ENCODE data around the gene ZNF580. TPM values are rescaled to one million over a fixed set of nuclear protein-coding genes. Genes with fewer than 3 reads are reported as not detected.

The ZNF580 gene
- total and polyA plus RNA-seq, 7 donors, result 10.4 to 45.5 (median 24.0) TPM

DNA sequence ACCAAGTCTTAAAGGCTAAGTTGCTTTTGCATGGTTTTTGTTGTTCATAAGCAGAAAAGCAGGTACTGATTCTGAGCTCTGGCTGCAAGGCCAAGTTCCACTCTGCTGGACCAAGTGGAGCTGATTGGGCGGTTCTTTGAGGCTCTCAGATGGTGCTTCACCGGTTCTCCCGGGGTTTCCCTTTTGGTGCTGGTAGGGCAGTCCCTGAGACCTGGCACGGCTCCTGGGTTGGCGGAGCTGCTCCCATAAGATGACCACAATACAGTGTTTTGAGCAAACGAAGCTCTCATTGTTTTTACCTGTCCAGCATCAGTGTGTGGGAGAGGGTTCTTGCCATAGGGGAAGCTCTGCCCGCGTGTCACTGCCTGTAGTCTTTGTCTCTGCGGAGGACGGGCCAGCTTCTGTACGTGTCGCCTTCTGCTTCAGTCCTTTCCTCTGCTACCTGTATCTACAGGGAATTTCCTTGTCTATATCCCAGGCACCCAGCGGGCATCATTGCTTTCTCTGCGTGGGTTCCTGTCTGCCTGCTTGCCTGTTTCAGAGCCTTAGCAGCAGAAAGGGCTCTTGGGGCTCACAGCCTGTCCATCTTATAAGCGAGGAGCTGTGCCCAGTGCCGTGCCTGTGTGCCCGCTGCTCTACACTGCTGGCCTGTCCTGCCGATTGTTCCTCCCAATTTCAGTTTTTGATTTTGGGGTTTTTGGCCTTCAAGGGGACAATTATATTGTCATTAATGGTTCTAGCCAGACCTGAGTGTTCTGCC is 16.4 kb downstream of the ZNF580 start:
- intact Hi-C loops (cut with DNase I), result loop anchor here (2.0 to 10.0 kb wide), 2 partner anchors 16 to 542 kb away; partner anchors contain the start of gene PPP1R12C
- Histone ChIP-seq H3K36me3 (peaks cover 15 to 40% (median 26%) of the 10 kb centered on the region in 4 donors), H3K27ac (no peak overlapping the region), H3K27me3 (no peaks in the 10 kb centered on the region), H3K4me3 (peak overlapping the region in 3 of 4 donors; percentile 86 to 97 (median 97)), H3K9me3 (no peaks in the 10 kb centered on the region), H3K4me1 (peaks cover 0 to 57% (median 52%) of the 10 kb centered on the region in 4 donors)
- TF ChIP-seq POLR2AphosphoS5 (IDR thresholded peaks at IDR 0.05), result no peak
- TF ChIP-seq, protein P1, sequence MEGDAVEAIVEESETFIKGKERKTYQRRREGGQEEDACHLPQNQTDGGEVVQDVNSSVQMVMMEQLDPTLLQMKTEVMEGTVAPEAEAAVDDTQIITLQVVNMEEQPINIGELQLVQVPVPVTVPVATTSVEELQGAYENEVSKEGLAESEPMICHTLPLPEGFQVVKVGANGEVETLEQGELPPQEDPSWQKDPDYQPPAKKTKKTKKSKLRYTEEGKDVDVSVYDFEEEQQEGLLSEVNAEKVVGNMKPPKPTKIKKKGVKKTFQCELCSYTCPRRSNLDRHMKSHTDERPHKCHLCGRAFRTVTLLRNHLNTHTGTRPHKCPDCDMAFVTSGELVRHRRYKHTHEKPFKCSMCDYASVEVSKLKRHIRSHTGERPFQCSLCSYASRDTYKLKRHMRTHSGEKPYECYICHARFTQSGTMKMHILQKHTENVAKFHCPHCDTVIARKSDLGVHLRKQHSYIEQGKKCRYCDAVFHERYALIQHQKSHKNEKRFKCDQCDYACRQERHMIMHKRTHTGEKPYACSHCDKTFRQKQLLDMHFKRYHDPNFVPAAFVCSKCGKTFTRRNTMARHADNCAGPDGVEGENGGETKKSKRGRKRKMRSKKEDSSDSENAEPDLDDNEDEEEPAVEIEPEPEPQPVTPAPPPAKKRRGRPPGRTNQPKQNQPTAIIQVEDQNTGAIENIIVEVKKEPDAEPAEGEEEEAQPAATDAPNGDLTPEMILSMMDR (IDR thresholded peaks at IDR 0.05), result no peak
- no peak for TF ChIP-seq POLR2A (IDR thresholded peaks at IDR 0.05)
- TF ChIP-seq EP300 (IDR thresholded peaks at IDR 0.05), result no peak
- DNase-seq, result no peak
- 19 to 49% methylated on average over 18 of the region's 18 CpGs for WGBS, 2 donors

DNA sequence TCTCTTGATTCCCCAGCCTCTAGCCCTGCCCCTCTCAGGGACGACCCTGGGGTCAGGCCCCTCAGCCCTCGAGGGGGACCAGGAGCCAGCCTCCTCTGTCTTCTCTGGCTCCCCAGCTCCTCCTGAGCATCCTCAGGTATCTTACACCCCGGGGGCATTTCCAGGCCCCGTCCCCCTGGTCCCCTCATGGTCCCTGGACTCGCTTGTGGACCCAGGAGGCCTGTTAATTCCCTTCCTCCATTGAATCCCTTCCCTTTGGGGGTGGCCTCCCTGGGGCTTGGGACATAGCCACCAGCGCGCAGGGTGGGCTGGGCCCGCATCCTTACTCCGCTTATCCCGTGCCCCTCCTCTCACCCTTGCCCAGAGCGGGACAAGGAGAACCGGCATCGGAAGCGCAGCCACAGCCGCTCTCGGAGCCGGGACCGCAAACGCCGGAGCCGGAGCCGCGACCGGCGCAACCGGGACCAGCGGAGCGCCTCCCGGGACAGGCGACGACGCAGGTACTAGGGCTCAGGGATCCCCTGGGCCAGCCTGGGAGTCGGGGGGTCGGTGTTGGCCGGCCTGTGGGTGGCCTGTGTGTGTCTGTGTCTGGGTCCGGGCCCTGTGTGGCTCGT is 18.2 kb downstream of the ZNF580 start:
- no peak for DNase-seq
- Histone ChIP-seq H3K36me3 (peaks cover 32 to 52% (median 42%) of the 10 kb centered on the region in 4 donors), H3K27me3 (no peaks in the 10 kb centered on the region), H3K27ac (no peak overlapping the region), H3K9me3 (no peaks in the 10 kb centered on the region), H3K4me3 (no peak overlapping the region), H3K4me1 (peaks cover 0 to 47% (median 43%) of the 10 kb centered on the region in 4 donors)
- 91 to 93% methylated on average over 37 of the region's 37 CpGs for WGBS, 2 donors
- TF ChIP-seq POLR2A (IDR thresholded peaks at IDR 0.05) (no peak), EP300 (IDR thresholded peaks at IDR 0.05) (no peak), POLR2AphosphoS5 (IDR thresholded peaks at IDR 0.05) (no peak)
- TF ChIP-seq, protein P1 (IDR thresholded peaks at IDR 0.05), result no peak
- intact Hi-C loops (cut with DNase I), result loop anchor here (10.0 kb wide), 1 partner anchor 544 kb away; the partner anchor contains the start of gene PPP1R12C

- H3K9me3 ChIP-seq, result no peaks in the 10 kb centered on the region
- H3K27ac ChIP-seq, result no peak overlapping the region
- H3K4me1 ChIP-seq, result peaks cover 0 to 47% (median 43%) of the 10 kb centered on the region in 4 donors
- peaks cover 39 to 61% (median 49%) of the 10 kb centered on the region in 4 donors for H3K36me3 ChIP-seq
- no peak for DNase-seq
- intact Hi-C loops (cut with DNase I), result loop anchor here (10.0 kb wide), 1 partner anchor 545 kb away; the partner anchor contains the start of gene PPP1R12C
- no peaks in the 10 kb centered on the region for H3K27me3 ChIP-seq
- TF ChIP-seq EP300 (IDR thresholded peaks at IDR 0.05), result no peak
- TF ChIP-seq, protein P1 (IDR thresholded peaks at IDR 0.05), result no peak
- no peak for TF ChIP-seq POLR2AphosphoS5 (IDR thresholded peaks at IDR 0.05)
- no peak for TF ChIP-seq POLR2A (IDR thresholded peaks at IDR 0.05)
- 74 to 77% methylated on average over 9 of the region's 9 CpGs for WGBS, 2 donors
- H3K4me3 ChIP-seq, result no peak overlapping the region
Observed at GRCh38 chr19:55659822-55660221, 19.0 kb downstream of the ZNF580 start.

DNA sequence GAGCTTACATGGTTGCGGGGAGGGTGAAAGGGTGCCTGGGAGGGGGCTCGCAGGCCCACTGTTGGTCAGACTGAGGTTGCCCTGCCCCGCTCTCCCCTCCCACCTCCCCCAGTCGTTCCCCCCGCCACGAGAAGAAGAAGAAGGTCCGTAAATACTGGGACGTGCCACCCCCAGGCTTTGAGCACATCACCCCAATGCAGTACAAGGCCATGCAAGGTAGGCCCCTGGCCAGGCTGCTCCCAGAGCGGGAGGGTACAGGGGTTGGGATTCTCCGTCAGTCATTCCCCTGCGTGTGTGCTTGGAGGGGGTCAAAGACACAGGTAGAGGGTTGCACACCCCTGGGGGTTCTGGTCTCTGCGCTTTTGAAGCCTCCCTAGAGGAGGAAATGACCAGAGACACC is 19.6 kb downstream of the ZNF580 start:
- no peak overlapping the region for H3K27ac ChIP-seq
- TF ChIP-seq, protein P1 (IDR thresholded peaks at IDR 0.05), result no peak
- TF ChIP-seq EP300 (IDR thresholded peaks at IDR 0.05), result no peak
- no peak for TF ChIP-seq POLR2AphosphoS5 (IDR thresholded peaks at IDR 0.05)
- no peak for TF ChIP-seq POLR2A (IDR thresholded peaks at IDR 0.05)
- peaks cover 0 to 46% (median 43%) of the 10 kb centered on the region in 4 donors for H3K4me1 ChIP-seq
- intact Hi-C loops (cut with DNase I), result no loop called here
- no peak for DNase-seq
- 87 to 91% methylated on average over 12 of the region's 12 CpGs for WGBS, 2 donors
- no peaks in the 10 kb centered on the region for H3K27me3 ChIP-seq
- peaks cover 39 to 64% (median 50%) of the 10 kb centered on the region in 4 donors for H3K36me3 ChIP-seq
- no peaks in the 10 kb centered on the region for H3K9me3 ChIP-seq
- H3K4me3 ChIP-seq, result no peak overlapping the region

Measured in sigmoid colon (tissue), 7 donors.